HL-60 (cell line): Measurements from ENCODE around the gene ZNF140.

ENCODE experiments used
- CTCF ChIP-seq: IDR thresholded peaks from one replicate; pipeline ENCODE4 v1.5.1; 2011; ENCODE audit warnings: low read length, control low read depth, inconsistent platforms; ENCODE audit not compliant: insufficient read depth
- GABPA ChIP-seq: IDR thresholded peaks from 2 replicates; pipeline ENCODE4 v1.6.1; 2012; ENCODE audit warnings: low read depth
- POLR2AphosphoS5 ChIP-seq: IDR thresholded peaks from 2 replicates; pipeline ENCODE4 v1.6.1; 2012; ENCODE audit warnings: low read depth
- REST ChIP-seq: IDR thresholded peaks from 2 replicates; pipeline ENCODE4 v1.6.1; 2012; ENCODE audit warnings: low read depth; ENCODE audit not compliant: insufficient replicate concordance
- SPI1 ChIP-seq: IDR thresholded peaks from 2 replicates; pipeline ENCODE4 v1.6.1; 2012; ENCODE audit warnings: low read depth, mild to moderate bottlenecking, borderline replicate concordance

DNA sequence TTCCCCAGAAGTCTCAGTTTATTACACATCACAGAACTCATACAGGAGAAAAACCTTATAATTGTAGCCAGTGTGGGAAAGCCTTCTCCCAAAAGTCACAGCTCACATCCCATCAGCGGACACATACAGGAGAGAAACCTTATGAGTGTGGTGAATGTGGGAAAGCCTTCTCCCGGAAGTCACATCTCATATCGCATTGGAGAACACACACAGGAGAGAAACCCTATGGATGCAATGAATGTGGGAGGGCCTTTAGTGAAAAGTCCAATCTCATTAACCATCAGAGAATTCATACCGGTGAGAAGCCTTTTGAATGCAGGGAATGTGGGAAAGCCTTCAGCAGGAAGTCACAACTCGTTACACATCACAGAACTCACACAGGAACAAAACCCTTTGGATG is 23.3 kb upstream of the ZNF140 start:
- TF ChIP-seq CTCF (no peak), POLR2AphosphoS5 (no peak; the same call in 1 of the 2 replicates), GABPA (no peak), REST (no peak), SPI1 (no peak)
